Measurements from ENCODE around the gene RASGRF2. TPM values are rescaled to one million over a fixed set of nuclear protein-coding genes. Genes with fewer than 3 reads are reported as not detected.

RASGRF2 gene
- total and polyA plus RNA-seq, 2 of the 8 experiments (the other 6 are each of a cell fraction or from before 2014, with no cell fraction given): 2.6 to 29.5 TPM

- TF ChIP-seq RFX5 (IDR thresholded peaks at IDR 0.05; ENCODE audit: borderline replicate concordance, low read depth, low read length) (no peak), MAX (IDR thresholded peaks at IDR 0.05) (no peak), SIX5 (IDR thresholded peaks at IDR 0.05; ENCODE audit: low read depth, low read length) (no peak), BRCA1 (IDR thresholded peaks at IDR 0.05; ENCODE audit: low read depth, low read length) (no peak), SP2 (IDR thresholded peaks at IDR 0.05; ENCODE audit: low read length) (no peak), SRF (IDR thresholded peaks at IDR 0.05; ENCODE audit: low read depth, low read length) (no peak), SAP30 (IDR thresholded peaks at IDR 0.05; ENCODE audit: insufficient read depth, insufficient replicate concordance, low read length) (no peak), HDAC6 (IDR thresholded peaks at IDR 0.05; ENCODE audit: low read depth, low read length) (no peak)
Measured at GRCh38 chr5:81006947-81007636, 46.9 kb downstream of the RASGRF2 start (continued).

Measured in H1 (cell line).